Measurements from ENCODE around the gene PRKAR1B.
"Not testable (repeated sequence)": the region's sequence is repeated elsewhere in the genome, so short reads cannot be mapped to it uniquely, and the experiment has no call there.

Gene PRKAR1B

DNA sequence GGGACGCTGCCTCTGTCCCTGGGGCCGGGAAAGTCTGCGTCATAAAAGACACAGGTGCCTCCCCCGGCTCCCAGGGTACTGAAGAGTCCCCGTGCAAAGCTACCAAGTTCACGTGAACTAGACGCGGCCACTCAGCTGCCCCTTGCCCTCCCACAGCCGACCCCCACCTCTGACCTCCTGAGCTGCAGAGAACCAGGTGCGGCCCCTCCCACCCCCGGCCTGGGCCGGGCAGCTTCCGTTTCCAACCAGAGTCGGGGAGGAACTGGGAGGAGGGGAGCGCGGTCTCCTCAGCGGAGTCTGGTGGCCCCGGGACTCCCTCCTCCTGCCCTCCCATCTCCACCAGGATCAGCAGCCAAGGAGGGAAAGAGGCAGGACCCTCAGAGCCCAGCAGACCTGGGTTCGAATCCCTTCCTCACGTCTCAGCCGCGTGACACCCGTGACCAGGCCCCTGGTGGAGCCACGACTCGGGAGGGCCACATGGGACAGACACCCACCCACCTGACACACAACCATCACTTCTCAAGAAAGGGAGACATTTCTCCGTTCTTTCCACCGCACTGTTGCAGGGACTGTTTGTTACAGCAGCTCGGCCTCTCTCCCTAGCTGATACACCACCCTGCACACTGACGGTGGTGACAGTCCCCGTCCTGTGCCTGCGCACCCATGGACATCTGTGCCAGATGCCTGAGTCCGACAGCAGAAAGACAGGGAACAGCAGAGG lies 170.1 kb downstream of the PRKAR1B start:
- no peak for DNase-seq (ENCODE audit: low read depth in 2 of 2)

GRCh38 chr7:556291-556826 lies 170.7 kb downstream of the PRKAR1B start:
- DNase-seq (ENCODE audit: low read depth in 2 of 2) = no peak

GRCh38 chr7:555551-556160 lies 171.4 kb downstream of the PRKAR1B start:
- DNase-seq (ENCODE audit: low read depth in 2 of 2) = no peak

DNA sequence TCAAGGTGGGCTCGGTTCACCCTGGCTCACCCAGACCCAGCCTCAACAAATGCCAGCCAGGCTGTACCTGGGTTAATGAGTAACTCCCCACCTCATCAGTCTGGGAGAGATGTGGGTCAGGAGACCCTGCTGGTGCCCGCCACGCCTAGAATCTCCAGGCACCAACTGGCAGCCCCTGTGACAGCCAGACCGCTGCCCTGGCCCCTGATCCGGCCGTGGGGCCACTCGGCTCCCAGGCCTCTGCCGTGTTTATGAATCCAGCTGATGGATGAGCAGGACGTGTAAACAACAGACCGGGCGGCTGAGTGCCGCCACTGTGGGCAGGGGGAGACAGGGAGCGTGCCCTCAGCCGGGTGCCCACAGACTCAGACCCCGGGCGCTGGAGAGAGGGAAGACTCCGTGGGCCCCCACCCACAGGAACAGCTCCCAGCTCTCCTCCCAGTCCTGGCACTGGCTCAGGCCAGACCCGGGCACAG lies 173.4 kb downstream of the PRKAR1B start:
- no peak for DNase-seq (ENCODE audit: low read depth in 2 of 2)

- DNase-seq (ENCODE audit: low read depth in 2 of 2) = no peak
Measured at GRCh38 chr7:552868-553635, 174.0 kb downstream of the PRKAR1B start.

GRCh38 chr7:552151-552867 lies 174.8 kb downstream of the PRKAR1B start:
- not testable (repeated sequence) for DNase-seq (ENCODE audit: low read depth in 2 of 2)

DNA sequence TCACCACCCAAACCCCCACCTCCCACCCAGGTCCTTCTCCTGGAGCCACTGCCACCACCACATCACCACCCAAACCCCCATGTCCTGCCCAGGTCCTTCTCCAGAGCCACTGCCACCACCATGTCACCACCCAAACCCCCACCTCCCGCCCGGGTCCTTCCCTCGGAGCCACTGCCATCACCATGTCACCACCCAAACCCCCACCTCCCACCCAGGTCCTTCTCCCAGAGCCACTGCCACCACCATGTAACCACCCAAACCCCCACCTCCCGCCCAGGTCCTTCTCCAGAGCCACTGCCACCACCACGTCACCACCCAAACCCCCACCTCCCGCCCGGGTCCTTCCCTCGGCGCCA lies 175.5 kb downstream of the PRKAR1B start:
- DNase-seq (ENCODE audit: low read depth in 2 of 2) = not testable (repeated sequence)

- DNase-seq (ENCODE audit: low read depth in 2 of 2) = no peak
Measured at GRCh38 chr7:550881-551614, 176.0 kb downstream of the PRKAR1B start.

GRCh38 chr7:549891-550625 lies 177.0 kb downstream of the PRKAR1B start:
- no peak for DNase-seq (ENCODE audit: low read depth in 2 of 2)

DNA sequence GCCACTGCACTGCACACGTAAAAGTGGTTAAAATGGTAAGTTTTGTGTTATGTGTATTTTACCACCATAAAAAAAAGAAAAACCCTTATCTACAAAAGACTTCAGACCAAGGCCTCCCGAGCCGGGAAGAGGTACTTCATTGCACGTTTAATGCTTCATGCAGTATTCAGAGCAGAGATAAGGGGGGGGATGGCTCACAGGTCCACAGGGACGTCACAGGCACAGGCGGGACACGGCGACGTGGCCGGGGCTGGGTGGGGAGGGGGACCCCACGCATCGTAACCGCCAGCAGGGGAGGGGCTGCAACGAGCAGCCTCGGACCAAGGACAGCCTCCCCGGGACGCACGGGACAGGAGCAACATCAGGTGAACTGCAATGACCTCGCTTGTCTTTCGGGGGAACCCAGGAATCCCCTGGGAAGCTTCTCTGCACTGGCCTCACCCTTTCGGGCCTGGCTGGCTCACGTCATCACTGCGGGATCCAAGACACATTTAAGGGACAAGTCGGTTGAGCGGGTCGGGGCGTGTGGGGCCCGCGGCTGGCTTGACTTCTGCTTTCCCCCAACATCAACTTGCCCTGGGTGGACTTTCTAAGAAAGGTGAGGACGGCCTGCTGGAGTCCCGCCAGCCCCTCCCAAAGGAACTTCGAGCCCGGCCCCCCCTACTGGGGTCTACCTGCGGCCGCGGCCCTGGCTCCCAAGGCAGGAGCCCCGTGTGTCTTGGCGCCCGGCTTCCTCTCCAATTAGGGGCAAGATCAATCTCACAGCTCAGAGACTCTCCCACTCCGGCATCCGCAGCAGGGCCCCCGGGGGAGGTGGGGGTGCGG lies 177.8 kb downstream of the PRKAR1B start:
- no peak for DNase-seq (ENCODE audit: low read depth in 2 of 2)

GRCh38 chr7:548401-548800 lies 178.7 kb downstream of the PRKAR1B start:
- no peak for DNase-seq (ENCODE audit: low read depth in 2 of 2)

DNA sequence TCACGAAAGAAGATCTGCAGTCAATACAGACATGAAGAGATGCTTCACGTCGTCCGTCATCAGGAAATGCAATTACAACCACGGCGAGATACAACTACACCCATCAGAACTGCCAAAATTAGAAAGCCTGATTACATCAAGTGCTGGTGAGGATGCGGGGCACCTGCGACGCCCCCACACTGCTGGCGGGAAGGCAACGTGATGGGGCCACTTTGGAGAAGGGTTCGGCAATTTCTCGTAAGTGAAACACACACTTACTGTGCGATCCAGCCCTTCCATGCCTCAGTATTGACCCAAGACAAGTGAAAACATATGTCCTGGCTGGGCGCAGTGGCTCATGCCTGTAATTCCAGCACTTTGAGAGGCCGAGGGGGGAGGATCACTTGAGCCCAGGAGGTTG lies 181.6 kb downstream of the PRKAR1B start:
- no peak for DNase-seq (ENCODE audit: low read depth in 2 of 2)

- DNase-seq (ENCODE audit: low read depth in 2 of 2) = no peak
Measured at GRCh38 chr7:544338-545221, 182.5 kb downstream of the PRKAR1B start.

- DNase-seq (ENCODE audit: low read depth in 2 of 2) = no peak
Measured at GRCh38 chr7:543501-544337, 183.4 kb downstream of the PRKAR1B start.

DNA sequence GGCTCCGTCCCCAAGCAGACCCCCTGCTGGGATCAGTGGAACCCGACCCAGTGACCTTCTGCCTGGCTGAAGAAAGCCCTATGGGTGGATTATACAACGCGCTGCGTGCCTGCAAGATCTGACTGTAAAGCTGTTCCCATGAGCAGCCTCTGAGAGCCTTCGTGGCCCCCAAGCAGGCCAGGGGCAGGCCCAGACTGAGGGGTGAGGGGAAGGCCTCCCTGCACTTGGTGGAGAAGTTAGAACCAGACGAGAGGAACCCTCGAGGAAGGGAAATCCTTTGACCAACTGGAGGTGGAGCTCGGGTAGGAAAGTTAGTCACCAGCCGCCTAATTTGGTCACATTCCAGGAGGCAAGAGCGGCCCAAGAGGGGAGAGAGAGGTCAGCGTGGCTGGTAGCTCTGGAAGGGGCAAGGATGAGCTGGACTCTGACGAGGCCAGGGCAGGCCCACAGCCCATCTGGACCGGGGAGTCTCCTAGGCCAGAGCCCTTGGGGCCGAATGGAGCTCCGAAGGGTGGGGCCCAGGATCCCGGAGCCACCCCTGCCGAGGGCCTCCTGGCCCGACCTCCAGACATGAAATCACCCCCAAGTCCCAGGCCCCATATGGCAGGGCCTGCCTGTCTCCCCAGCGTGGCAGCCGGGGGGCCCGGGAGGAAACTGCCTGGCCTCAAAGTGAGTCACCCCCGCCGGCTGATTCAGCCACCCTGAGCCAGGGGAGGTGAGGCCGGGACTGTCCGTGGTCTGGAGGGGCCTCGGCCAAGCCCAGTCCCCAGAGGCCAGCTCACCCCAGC lies 184.2 kb downstream of the PRKAR1B start:
- no peak for DNase-seq (ENCODE audit: low read depth in 2 of 2)

DNA sequence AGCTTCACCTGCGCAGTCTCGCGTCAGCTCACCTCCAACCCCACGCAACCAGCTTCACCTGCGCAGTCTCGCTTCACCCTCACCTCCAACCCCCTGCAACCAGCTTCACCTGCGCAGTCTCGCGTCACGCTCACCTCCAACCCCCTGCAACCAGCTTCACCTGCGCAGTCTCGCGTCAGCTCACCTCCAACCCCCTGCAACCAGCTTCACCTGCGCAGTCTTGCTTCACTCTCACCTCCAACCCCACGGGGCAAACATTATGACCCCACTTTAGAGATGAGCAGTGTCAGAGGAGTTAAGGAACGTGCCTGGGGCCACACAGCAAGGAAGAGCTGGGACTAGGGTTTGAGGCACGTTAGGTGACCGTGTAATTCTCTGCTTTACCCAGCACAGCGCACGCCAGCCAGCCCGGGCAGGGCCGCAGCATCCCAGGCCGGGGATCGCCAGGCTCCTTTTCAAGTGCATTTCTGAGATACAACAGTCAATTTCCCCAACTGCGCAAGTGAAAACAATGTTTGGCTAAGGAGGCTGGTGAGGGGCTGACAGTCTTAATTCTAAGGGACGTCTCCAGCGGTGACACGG lies 184.9 kb downstream of the PRKAR1B start:
- no peak for DNase-seq (ENCODE audit: low read depth in 2 of 2)

All from stimulated activated CD8-positive, alpha-beta memory T cell treated with anti-CD3 and anti-CD28 coated beads, Interleukin-15, amount 100 ng/mL, for 4 hours (primary cell).